Ishikawa (cell line): ENCODE data around the gene RIIAD1.
A peak's percentile ranks its signal among the peaks of the same experiment; 100 is the strongest.

Experiments used
- CEBPB ChIP-seq: IDR thresholded peaks from 2 replicates; pipeline ENCODE4 v1.6.1; 2012
- CREB1 ChIP-seq: IDR thresholded peaks from 2 replicates; pipeline ENCODE4 v1.6.1; 2012; ENCODE audit warnings: low read depth
- EGR1 ChIP-seq: IDR thresholded peaks from 2 replicates; pipeline ENCODE4 v1.6.1; 2012
- EP300 ChIP-seq: IDR thresholded peaks from 2 replicates; pipeline ENCODE4 v1.6.1; 2012; ENCODE audit warnings: borderline replicate concordance
- FOXM1 ChIP-seq: IDR thresholded peaks from 2 replicates; pipeline ENCODE4 v1.6.1; 2012; ENCODE audit warnings: low read depth, borderline replicate concordance
- MAX ChIP-seq: IDR thresholded peaks from 2 replicates; pipeline ENCODE4 v1.6.1; 2012
- NFIC ChIP-seq: IDR thresholded peaks from 2 replicates; pipeline ENCODE4 v1.6.1; 2012
- RAD21 ChIP-seq: IDR thresholded peaks from 2 replicates; pipeline ENCODE4 v1.6.1; 2012; ENCODE audit warnings: low read depth
- REST ChIP-seq: IDR thresholded peaks from 2 replicates; pipeline ENCODE4 v1.6.1; 2012; ENCODE audit warnings: low read depth, mild to moderate bottlenecking
- TAF1 ChIP-seq: IDR thresholded peaks from 2 replicates; pipeline ENCODE4 v1.6.1; 2012; ENCODE audit warnings: low read depth, mild to moderate bottlenecking
- TCF12 ChIP-seq: IDR thresholded peaks from 2 replicates; pipeline ENCODE4 v1.6.1; 2012; ENCODE audit warnings: low read depth
- TEAD4 ChIP-seq: IDR thresholded peaks from 2 replicates; pipeline ENCODE4 v1.6.1; 2012
- YY1 ChIP-seq: IDR thresholded peaks from 2 replicates; pipeline ENCODE4 v1.6.1; 2012; ENCODE audit warnings: low read depth
- ZBTB7A ChIP-seq: IDR thresholded peaks from 2 replicates; pipeline ENCODE4 v1.6.1; 2012; ENCODE audit warnings: low read depth
- TF ChIP-seq, protein P1 (sequence below): IDR thresholded peaks from 2 replicates; pipeline ENCODE4 v1.6.1; 2012

Gene RIIAD1

DNA sequence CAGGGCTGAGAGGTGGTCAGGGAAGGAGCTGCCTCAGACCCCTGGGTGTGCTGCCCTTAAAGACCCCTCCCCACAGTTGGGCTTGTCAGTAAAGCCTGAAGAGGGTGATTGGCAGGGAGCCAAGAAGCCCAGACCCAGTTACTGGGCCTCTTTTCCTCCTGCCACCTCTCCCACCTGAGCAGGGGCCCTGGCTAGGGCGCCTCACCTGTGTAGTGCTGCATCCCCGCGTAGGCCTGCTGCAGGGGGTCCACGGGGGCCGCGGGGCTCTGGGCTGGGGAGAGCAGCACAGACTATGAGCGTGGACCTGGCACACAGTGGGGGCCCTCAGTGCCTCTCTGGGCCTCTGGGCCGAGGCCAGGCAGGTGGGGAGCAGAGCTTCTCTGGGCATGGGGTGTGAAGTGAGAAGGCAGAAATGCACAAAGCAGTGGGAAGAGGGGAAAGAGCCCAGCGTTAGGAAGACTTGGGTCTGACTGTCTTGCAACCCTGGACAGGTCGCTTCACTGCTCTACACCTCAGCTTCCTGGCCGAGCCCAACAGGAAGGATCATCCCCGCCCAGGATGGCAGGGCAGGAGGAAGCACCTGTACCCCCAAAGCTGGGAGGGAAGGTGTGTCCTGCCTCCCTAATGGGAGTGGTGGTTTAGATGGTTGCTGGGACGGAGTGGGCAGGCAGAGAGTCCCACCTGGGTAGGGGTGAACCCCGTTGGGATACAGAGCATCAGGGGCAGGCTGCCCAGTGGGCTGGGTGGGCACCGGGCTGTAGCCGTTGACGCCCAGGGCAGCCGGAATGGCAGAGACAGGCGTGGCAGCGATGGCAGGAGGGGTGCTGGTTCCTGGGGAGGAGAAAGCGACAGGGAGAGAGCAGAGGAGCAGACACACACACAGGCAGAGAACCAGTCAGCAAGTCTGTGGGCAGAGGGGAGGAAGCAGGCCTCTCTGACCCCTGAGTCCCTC, 14.6 kb upstream of the RIIAD1 start:
- TF ChIP-seq NFIC (peak; percentile 22; the same call in 1 of the 2 replicates), YY1 (no peak), REST (no peak), ZBTB7A (no peak), EGR1 (no peak)

- no peak for TF ChIP-seq FOXM1
- no peak for TF ChIP-seq NFIC
- no peak for TF ChIP-seq RAD21
Observed at GRCh38 chr1:151707541-151708065, 13.7 kb upstream of the RIIAD1 start.

- TF ChIP-seq CREB1 (no peak), FOXM1 (no peak), TAF1 (no peak), MAX (no peak), ZBTB7A (no peak), REST (no peak), TEAD4 (no peak), EP300 (no peak), EGR1 (no peak), CEBPB (no peak), YY1 (no peak)
- TF ChIP-seq, protein P1, sequence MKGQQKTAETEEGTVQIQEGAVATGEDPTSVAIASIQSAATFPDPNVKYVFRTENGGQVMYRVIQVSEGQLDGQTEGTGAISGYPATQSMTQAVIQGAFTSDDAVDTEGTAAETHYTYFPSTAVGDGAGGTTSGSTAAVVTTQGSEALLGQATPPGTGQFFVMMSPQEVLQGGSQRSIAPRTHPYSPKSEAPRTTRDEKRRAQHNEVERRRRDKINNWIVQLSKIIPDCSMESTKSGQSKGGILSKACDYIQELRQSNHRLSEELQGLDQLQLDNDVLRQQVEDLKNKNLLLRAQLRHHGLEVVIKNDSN, result no peak
Observed at GRCh38 chr1:151708891-151709290, 12.4 kb upstream of the RIIAD1 start.

GRCh38 chr1:151710187-151710840, 11.0 kb upstream of the RIIAD1 start:
- no peak for TF ChIP-seq ZBTB7A
- no peak for TF ChIP-seq TCF12
- 0 out of 2 replicates have a peak, but pooled peaks have one; percentile 20 for TF ChIP-seq CREB1
- no peak for TF ChIP-seq CEBPB
- peak; percentile 90 for TF ChIP-seq EGR1
- TF ChIP-seq EP300, result no peak
- TF ChIP-seq MAX, result no peak
- TF ChIP-seq, protein P1, result no peak
- TF ChIP-seq NFIC, result no peak
- TF ChIP-seq FOXM1, result peak; percentile 50; the same call in 1 of the 2 replicates
- no peak for TF ChIP-seq TEAD4
- no peak for TF ChIP-seq RAD21

DNA sequence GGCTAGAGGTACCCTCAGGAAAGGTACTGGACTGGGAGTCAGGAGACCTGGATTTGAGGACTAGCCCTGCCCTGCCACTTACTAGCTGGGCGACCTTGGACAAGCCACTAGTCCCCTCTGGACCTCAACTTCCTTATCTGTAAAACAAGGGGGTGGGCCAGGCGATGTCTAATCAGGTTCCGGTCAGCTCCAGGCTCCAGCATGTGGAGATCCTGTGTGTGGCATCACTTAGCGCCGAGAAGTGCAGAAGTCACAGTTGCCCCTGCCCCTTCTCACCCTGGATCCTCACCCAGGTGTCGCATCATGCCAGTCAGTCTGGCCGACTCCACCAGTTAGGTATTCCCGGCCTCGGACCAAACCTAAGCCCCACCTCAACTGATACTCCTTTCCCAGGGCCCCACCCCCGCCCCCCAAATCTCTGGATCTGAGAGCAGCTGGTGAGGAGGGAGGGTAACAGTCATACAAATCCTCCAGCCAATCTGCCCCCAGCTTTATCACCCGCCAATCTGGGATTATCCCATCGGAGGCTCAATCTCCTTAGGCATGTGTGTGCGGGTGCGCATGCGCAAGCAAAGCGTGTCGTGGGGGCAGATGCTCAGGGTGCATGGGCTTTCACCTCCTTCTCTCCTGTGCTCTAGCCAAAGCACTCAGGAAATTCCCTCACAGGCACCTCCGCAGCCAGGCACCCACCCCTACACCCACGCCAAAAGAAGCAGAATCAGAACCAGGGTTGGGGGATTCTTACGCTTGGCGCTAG, 10.1 kb upstream of the RIIAD1 start:
- TF ChIP-seq, protein P1, result no peak
